Fibroblast of skin of left biceps (primary cell): ENCODE results near the gene CUL4A.
"Not testable (repeated sequence)": the region's sequence is repeated elsewhere in the genome, so short reads cannot be mapped to it uniquely, and the experiment has no call there.

Experiments used
- DNase-seq, 2 experiments: peaks; one replicate each; pipeline ENCODE4 v3.0.0-alpha.2; 2013; ENCODE audit warnings: low read depth in 2 of 2

CUL4A gene

GRCh38 chr13:113292021-113292862 lies 82.8 kb downstream of the CUL4A start:
- DNase-seq: no peak

GRCh38 chr13:113293686-113294085 lies 84.3 kb downstream of the CUL4A start:
- no peak for DNase-seq

- DNase-seq: no peak
Observed at GRCh38 chr13:113295776-113296175, 86.4 kb downstream of the CUL4A start.

GRCh38 chr13:113296823-113297369 lies 87.5 kb downstream of the CUL4A start, which contains the start of gene LAMP1:
Gene LAMP1, plus strand, starts transcription at chr13:113297239. Its CDS starts 196 bp downstream, at chr13:113297435.
- peak; percentile 98 for DNase-seq

- DNase-seq: no peak
Observed at GRCh38 chr13:113297370-113298042, 88.1 kb downstream of the CUL4A start.

- DNase-seq: no peak
Observed at GRCh38 chr13:113298043-113298945, 88.9 kb downstream of the CUL4A start.

- DNase-seq: no peak
Observed at GRCh38 chr13:113299951-113300350, 90.5 kb downstream of the CUL4A start.

GRCh38 chr13:113302986-113303385 lies 93.6 kb downstream of the CUL4A start:
- no peak for DNase-seq

GRCh38 chr13:113304121-113304520 lies 94.7 kb downstream of the CUL4A start:
- no peak for DNase-seq

- DNase-seq: no peak
Observed at GRCh38 chr13:113305208-113305607, 95.8 kb downstream of the CUL4A start.

GRCh38 chr13:113307491-113307890 lies 98.1 kb downstream of the CUL4A start:
- no peak for DNase-seq

- DNase-seq: no peak
Observed at GRCh38 chr13:113309473-113309872, 100.1 kb downstream of the CUL4A start.

- not testable (repeated sequence) for DNase-seq
Observed at GRCh38 chr13:113314112-113314511, 104.7 kb downstream of the CUL4A start.

- not testable (repeated sequence) for DNase-seq
Observed at GRCh38 chr13:113314895-113315470, 105.6 kb downstream of the CUL4A start.

GRCh38 chr13:113315992-113316391 lies 106.6 kb downstream of the CUL4A start:
- DNase-seq: no peak
